GM19324 (cell line): ENCODE measurements around the gene HTT-AS.
"Not testable (repeated sequence)": the region's sequence is repeated elsewhere in the genome, so short reads cannot be mapped to it uniquely, and the experiment has no call there.

Source experiments
- ATAC-seq: cut with Tn5 transposase; IDR thresholded peaks from one replicate; pipeline ENCODE4 v1.9.1; 2021; ENCODE audit warnings: mild to moderate bottlenecking, moderate library complexity; ENCODE audit not compliant: unreplicated experiment, low FRiP score

The HTT-AS gene

DNA sequence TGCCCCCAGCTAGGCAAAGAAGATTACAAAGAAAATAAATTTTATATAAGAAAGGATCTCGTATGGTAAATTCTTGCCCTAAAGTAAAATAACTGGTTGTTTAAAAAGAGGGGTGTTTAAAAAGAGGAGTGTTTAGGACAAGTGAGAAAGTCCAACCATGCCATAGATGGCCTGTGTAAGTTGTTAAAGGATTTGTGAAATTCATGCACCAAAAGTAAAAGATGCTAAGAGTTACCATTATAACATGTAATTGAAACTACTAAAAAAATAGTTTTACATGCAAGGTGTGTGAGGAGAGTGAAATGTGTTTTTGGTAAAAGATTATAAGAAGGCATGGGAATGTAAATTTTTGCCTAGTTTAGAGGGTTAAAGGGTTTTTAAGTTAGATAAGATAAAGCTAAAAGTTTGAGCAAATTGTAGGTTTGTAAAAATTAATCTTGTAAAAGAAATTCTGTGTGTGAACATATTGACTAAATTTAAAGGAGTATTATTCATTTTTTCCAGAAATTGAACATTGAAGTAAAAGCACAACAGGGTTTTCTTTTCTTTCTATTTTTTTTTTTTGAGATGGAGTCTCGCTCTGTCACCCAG lies 20.1 kb downstream of the HTT-AS start:
- no peak for ATAC-seq

GRCh38 chr4:3051141-3051897 lies 23.0 kb downstream of the HTT-AS start:
- ATAC-seq: not testable (repeated sequence)

GRCh38 chr4:3047464-3048286 lies 26.7 kb downstream of the HTT-AS start:
- ATAC-seq: peak; percentile 92

- no peak for ATAC-seq
Observed at GRCh38 chr4:3046623-3047022, 27.7 kb downstream of the HTT-AS start.

- ATAC-seq: no peak
Observed at GRCh38 chr4:3046162-3046561, 28.2 kb downstream of the HTT-AS start.

DNA sequence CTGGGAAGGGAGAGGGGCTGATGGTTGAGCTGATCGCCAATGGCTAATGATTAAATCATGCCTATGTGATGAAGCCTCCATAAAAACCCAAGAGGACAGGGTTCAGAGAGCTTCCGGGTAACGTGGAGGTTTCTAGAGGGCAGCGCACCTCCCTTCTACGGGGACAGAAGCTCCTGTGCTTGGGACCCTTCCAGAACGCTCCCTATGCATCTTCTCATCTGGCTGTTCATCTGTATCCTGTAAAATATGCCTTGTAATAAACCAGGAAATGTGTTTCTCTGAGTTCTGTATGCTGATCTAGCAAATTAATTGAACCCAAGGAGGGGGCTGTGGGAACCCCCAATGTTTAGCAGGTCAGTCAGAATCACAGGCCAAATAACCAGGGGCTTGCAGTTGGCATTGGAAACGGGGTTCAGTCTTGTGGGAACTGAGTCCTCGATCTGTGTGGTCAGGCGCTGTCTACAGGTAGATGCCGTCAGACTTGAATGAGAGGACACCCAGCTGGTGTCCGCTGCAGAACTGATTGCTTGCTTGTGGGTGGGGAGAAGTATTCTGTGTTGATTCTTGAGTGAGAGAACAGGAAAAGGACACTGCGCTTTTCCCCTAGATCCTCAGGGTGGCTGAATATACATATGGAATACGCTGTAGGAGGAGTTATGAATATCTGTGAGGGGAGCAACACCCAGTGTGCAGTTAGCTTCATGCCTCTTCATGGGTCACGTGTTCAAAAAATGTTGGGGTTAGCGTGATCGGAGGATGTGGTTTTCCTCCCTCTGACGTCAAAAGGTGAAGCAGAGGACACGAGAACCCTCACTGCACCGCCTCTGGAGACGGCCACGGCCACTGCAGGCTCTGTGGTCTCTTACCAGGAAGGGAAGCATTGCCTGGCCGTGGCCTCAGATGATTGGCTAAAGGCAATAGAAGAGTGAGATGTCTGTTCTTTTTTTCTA lies 29.2 kb downstream of the HTT-AS start:
- ATAC-seq: no peak

DNA sequence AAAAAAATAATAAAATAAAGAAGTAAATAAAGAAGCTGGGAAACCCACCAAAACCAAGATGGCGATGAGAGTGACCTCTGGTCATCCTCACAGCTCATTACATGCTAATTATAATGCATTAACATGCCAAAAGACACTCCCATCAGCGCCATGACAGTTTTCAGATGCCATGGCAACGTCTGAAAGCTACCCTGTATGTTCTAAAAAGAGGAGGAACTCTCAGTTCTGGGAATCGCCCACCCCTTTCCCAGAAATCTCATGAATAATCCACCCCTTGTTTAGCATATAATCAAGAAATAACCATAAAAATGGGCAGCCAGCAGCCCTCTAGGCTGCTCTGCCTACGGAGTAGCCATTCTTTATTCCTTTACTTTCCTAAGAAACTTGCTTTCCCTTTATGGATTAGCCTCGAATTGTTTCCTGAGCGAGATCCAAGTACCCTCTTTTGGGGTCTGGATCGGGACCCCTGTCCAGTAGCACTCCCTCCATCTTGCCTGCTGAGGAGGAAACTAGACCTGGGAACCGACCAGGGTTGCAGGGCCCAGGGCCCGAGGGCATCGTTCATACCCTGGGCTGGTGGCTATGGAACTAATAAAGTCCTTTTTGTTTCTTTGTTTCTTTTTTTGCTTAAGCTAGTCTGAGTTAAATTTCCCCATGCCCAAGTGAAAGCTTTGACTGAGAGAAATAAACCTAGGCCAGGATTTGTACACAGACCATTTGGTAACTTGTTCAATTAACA lies 30.9 kb downstream of the HTT-AS start:
- ATAC-seq: no peak

DNA sequence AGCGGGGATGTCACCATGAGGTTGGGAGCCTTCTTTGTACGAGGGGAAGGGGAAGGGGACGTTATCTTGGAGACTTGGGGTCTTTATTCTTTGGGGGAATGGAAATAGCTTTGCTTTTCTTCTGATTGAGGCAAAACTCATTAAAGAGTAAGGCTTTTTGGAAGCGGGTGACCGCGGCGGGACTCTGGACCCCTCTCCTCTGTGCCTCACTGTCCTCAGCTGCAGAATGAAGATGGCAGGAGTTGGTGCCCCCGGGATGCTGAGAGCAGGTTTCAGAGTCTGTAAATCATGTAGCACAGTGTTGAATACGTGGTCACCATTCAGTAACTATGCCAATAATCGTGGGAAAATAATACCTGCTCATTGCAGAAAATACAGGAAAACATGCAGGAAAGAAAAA lies 32.1 kb downstream of the HTT-AS start:
- ATAC-seq: no peak

DNA sequence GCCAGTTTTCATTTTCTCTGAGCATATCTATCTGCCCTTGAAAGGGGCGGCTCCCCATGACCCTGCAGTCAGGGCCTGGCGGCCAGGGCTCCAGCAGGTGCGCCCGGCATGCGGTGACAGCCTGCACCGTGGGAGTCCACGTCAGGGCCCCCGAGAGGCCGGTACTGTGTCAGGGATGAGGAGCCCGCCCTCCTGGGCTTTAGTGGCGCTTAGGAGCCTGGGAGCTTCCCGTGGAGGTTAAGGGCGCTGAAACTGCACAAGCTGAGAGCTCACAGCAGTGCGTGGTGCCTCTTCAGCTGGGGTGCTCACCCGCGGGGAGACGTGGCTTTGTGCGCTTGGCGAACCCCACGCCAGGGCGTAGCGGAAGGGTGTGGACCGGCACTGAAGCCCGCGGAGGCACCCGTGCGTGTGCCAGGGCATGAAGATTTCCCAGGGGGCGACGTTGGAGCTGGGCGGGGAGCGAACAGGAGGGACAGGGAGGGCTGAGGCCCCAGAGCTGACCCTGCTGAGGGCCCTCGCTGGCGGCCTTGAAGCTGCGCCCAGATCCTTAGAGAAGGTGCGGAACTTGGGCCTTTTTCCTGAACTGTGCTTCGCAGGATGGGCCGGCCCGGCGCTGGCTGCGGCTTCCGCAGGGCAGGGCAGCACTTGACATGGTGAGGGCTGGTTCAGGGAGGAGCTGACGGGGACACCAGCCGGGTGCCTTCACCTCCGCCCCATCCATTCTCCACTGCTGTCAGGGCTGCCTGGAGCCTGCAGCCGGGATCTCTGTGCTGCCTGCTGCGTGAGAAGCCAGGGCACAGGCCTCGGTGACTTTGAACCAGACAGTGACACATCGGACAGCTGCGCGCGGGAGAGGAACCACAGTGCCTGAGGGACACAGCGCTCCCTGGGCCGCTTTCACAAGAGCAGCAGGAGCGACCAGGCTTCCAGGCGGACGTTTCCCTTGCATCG lies 32.9 kb downstream of the HTT-AS start:
- ATAC-seq: peak; percentile 41

DNA sequence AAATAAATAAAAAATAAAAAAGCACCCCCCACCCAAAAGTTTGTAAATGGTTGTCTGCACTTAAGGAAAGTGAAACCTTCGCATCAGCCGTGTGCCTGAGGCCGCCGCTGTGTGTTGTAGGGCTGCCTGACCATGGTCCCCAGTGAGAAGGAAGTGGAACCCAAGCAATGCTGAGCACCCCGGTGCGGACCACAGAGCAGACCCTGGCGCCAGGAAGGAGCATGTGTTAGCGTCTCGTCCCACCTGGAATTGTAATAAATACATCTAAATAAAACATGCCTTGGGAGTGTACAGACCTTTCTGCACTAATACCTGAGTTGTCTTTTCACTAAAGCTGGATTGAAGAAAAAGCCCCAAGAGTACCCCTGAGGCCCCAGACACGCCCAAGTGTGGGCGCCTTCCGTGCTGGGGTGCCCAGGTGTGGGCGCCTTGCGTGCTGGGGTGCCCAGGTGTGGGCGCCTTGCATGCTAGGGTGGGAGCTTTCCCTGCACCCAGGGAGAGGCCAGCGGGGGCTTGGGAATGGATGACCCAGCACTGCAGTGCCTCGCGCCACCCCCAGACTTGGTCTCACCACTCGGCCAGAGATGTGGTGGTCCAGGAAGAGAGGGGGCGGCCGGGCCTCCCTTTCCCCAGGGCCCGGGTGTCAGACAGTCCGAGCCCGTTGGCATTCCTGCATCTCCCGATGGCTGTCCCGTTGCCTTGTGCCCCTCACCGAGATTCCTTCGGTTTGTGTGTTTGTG lies 33.7 kb downstream of the HTT-AS start:
- peak; percentile 49 for ATAC-seq

DNA sequence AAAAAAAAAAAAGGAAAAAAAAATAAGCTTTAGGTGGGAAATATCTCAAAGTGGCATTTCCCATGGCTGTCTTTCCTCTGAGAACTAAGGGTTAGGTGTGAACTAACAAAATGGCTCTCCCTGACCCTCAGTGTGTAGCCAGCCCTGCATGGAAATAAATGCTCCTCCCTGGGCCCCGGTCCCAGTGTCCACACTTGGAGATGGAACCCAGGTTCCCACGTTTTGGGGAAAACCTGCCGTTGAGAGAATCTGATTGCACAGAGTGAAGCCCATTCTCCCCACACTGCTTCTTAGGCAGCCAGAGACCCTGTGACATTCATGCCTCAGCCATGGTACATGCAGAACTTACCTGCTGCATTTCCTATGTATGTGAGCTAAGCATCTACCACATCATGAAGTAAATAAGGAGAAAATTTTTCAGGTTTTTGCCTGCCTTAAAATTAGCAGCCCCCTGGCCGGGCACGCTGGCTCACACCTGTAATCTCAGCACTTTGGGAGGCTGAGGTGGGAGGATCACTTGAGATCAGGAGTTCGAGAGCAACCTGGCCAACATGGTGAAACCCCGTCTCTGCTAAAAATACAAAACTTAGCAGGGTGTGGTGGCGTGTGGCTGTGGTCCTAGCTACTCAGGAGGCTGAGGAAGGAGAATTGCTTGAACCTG lies 34.5 kb downstream of the HTT-AS start:
- ATAC-seq: no peak

DNA sequence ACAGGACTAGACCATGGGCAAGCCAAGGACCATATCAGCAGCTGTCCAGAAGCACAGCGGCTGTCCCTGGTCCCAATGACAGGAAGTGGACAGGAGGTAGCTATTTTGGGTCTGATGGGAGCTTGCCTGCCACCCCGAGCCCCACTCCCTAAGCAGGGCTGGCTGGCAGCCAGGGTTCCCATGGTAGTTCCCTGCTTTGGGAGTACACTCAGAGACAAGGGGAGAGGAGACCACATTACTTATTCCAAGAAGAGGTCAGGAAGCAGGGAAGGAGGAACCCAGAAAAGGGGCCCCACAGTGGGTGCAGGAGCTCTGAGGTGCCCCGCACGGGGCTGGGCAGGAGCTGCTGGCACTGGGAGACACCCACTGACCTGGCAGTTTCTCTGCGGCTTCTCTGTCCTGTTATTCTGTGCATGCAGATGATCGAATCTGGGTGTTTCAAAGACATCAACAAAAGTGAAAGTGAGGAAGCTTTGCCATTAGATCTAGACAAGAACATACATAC lies 36.3 kb downstream of the HTT-AS start:
- ATAC-seq: no peak

GRCh38 chr4:3036131-3036952 lies 38.0 kb downstream of the HTT-AS start:
- no peak for ATAC-seq

DNA sequence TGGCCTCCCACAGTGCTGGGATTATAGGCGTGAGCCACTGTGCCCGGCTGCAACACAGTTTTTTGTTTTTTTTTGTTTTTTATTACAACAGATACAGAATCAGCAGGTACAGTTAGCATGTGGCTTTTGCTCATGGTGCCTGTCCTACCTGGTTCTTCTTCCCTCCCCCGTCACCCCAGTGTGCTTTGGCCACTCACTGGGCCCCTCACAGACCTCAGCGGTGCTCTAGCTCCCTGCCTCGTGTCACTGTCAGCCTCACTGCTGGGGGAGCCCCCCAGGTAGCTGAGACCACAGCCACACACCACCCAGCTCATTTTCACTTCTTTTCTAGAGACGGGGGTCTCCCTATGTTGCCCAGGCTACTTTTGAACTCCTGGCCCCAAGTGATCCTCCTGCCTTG lies 38.7 kb downstream of the HTT-AS start:
- no peak for ATAC-seq

GRCh38 chr4:3035249-3035648 lies 39.1 kb downstream of the HTT-AS start:
- ATAC-seq: no peak

GRCh38 chr4:3034231-3034630 lies 40.1 kb downstream of the HTT-AS start:
- ATAC-seq: no peak
